ENCODE results near the gene PPFIBP2. TPM values are rescaled to one million over a fixed set of nuclear protein-coding genes. Genes with fewer than 3 reads are reported as not detected.
A peak's percentile ranks its signal among the peaks of the same experiment; 100 is the strongest.

Gene PPFIBP2
- total and polyA plus RNA-seq, 2 of the 13 experiments (the other 11 are each of a cell fraction or from before 2014, with no cell fraction given) = 15.0 to 52.5 TPM

- DNase-seq (ENCODE audit: low spot score) = no peak
- Histone ChIP-seq H3K27ac (ENCODE audit: extremely low read length, insufficient read depth, low read length) (peak overlapping the region; percentile 52), H4K20me1 (ENCODE audit: insufficient read depth, low read length) (no peaks in the 10 kb centered on the region; the same call in 1 of the 2 replicates), H3K36me3 (replicated peaks in 1 of 2; ENCODE audit: control insufficient read depth in 1 of 2, insufficient read depth in 2 of 2, low read length in 2 of 2) (peaks cover 7 to 34% of the 10 kb centered on the region in 2 experiments; a peak in 4 of 5 replicates), H3K79me2 (ENCODE audit: insufficient read depth, low read length) (no peaks in the 10 kb centered on the region), H3K4me1 (ENCODE audit: insufficient read depth, low read length) (peaks cover 42% of the 10 kb centered on the region), H3K4me2 (ENCODE audit: low read depth, low read length) (peak overlapping the region; percentile 6; the same call in 1 of the 2 replicates), H3K4me3 (replicated peaks in 1 of 3; ENCODE audit: insufficient read depth in 1 of 3, low read depth in 2 of 3, low read length in 3 of 3) (no peak overlapping the region), H3K9me3 (ENCODE audit: low read length) (no peaks in the 10 kb centered on the region), H3K27me3 (ENCODE audit: control insufficient read depth in 1 of 2, insufficient read depth in 2 of 2, low read length in 2 of 2) (no peaks in the 10 kb centered on the region), H2AFZ (ENCODE audit: low read length) (no peak overlapping the region), H3K9ac (ENCODE audit: insufficient read depth, low read depth, low read length) (peak overlapping the region; percentile 11; the same call in 1 of the 2 replicates)
- TF ChIP-seq PAWR (CRISPR knock-in tag; IDR thresholded peaks at IDR 0.05; ENCODE audit: borderline replicate concordance) = no peak
- TF ChIP-seq MED8 (CRISPR knock-in tag; IDR thresholded peaks at IDR 0.05; ENCODE audit: insufficient replicate concordance) = no peak
- TF ChIP-seq TFE3 (CRISPR knock-in tag; IDR thresholded peaks at IDR 0.05) = no peak
- TF ChIP-seq MAFG (CRISPR knock-in tag; IDR thresholded peaks at IDR 0.05) = no peak
- TF ChIP-seq TEAD3 (CRISPR knock-in tag; optimal IDR thresholded peaks at IDR 0.05; ENCODE audit: borderline replicate concordance) = no peak
- TF ChIP-seq ZNF800 (CRISPR knock-in tag; IDR thresholded peaks at IDR 0.05) = 0 out of 2 replicates have a peak, but pooled peaks have one; percentile 16
- TF ChIP-seq NFYB (CRISPR knock-in tag; IDR thresholded peaks at IDR 0.05) = no peak
- no peak for TF ChIP-seq TGIF2 (CRISPR knock-in tag; IDR thresholded peaks at IDR 0.05)
- no peak for TF ChIP-seq ZNF101 (CRISPR knock-in tag; IDR thresholded peaks at IDR 0.05; ENCODE audit: borderline replicate concordance, low read depth)
- TF ChIP-seq ZBTB1 (CRISPR knock-in tag; IDR thresholded peaks at IDR 0.05; ENCODE audit: borderline replicate concordance) = no peak
- TF ChIP-seq ZNF563 (CRISPR knock-in tag; IDR thresholded peaks at IDR 0.05) = no peak
- no peak for TF ChIP-seq KDM3A (CRISPR knock-in tag; IDR thresholded peaks at IDR 0.05; ENCODE audit: low read depth)
- no peak for TF ChIP-seq NFE2L1 (CRISPR knock-in tag; IDR thresholded peaks at IDR 0.05; ENCODE audit: borderline replicate concordance)
- TF ChIP-seq TEF (CRISPR knock-in tag; IDR thresholded peaks at IDR 0.05) = no peak
- 0 out of 2 replicates have a peak, but pooled peaks have one; percentile 37 for TF ChIP-seq GTF3A (CRISPR knock-in tag; conservative IDR thresholded peaks at IDR 0.05)
- no peak for TF ChIP-seq FOXP1 (IDR thresholded peaks at IDR 0.05)
- TF ChIP-seq FOXP1 (CRISPR knock-in tag; IDR thresholded peaks at IDR 0.05) = no peak
- no peak for TF ChIP-seq TP53 (CRISPR knock-in tag; conservative IDR thresholded peaks at IDR 0.05)
- WGBS (ENCODE audit: low lambda C conversion rate) = 57% methylated on average over 7 of the region's 7 CpGs
- peak; percentile 63 for ATAC-seq
- intact Hi-C loops (cut with micrococcal nuclease; ENCODE audit: unreplicated experiment) = loop anchor here (2.0 kb wide), 1 partner anchor 39 kb away; no protein-coding TSS in a partner anchor
- ChIA-PET POLR2A (interaction anchor here (1.0 to 4.5 kb wide), 3 partner anchors 12 to 38 kb away, joined by 3 to 45 read pairs (median 22); no protein-coding TSS in a partner anchor), CTCF (ENCODE audit: low intra/inter-chr PET ratio, low total read pairs) (no interaction called here)
- in situ Hi-C loops (cut with HindIII; ENCODE audit: extremely low pct_ligation_motif_present, low pct_unique_long_range_greater_than_20kb) = loop anchor here (5.0 kb wide), 1 partner anchor 40 kb away; no protein-coding TSS in a partner anchor
- BruUV-seq (replicated peaks) = no TSS peak
- no peak for FAIRE-seq
Measured at GRCh38 chr11:7612056-7612660, 98.4 kb downstream of the PPFIBP2 start.
